Muscle of leg (tissue), 11 donors: ENCODE data around the gene AKT3. TPM values are rescaled to one million over a fixed set of nuclear protein-coding genes. Genes with fewer than 3 reads are reported as not detected.
A peak's percentile ranks its signal among the peaks of the same experiment; 100 is the strongest.

Experiments used
- DNase-seq: peaks from one replicate; pipeline ENCODE4 v3.0.0; 2013
- H3K27ac ChIP-seq: one replicate; pipeline ENCODE4 v1.5.1; 2013; ENCODE audit warnings: mild to moderate bottlenecking, low read length, control low read depth
- H3K27me3 ChIP-seq: one replicate; pipeline ENCODE4 v1.6.1; 2013; ENCODE audit warnings: low read length; ENCODE audit not compliant: control insufficient read depth, insufficient read depth
- H3K36me3 ChIP-seq: one replicate; pipeline ENCODE4 v1.6.1; 2013; ENCODE audit warnings: low read length; ENCODE audit not compliant: control insufficient read depth, insufficient read depth
- H3K4me1 ChIP-seq: one replicate; pipeline ENCODE4 v1.6.1; 2013; ENCODE audit warnings: low read length; ENCODE audit not compliant: control insufficient read depth, insufficient read depth
- H3K4me3 ChIP-seq: one replicate; pipeline ENCODE4 v1.5.1; 2013; ENCODE audit warnings: low read length, control low read depth
- H3K9me3 ChIP-seq: replicated peaks from 2 replicates; pipeline ENCODE4 v1.6.1; 2013; ENCODE audit warnings: low read depth, low read length; ENCODE audit not compliant: control insufficient read depth
- WGBS: methylation state at CpG from one replicate; pipeline ENCODE4 v1.1.5; 2013; ENCODE audit warnings: missing lambda C conversion rate; ENCODE audit not compliant: insufficient coverage; 5-methylcytosine and 5-hydroxymethylcytosine counted together
- polyA plus RNA-seq, 8 donors: library from polyadenylated mRNA; unstranded; fragments of 120-200 nt; gene quantifications; one replicate each; pipeline versions ENCODE4 v1.2.1 to v1.2.3, GENCODE V29; 2013; ENCODE audit warnings: inconsistent platforms in 1 of 8, low replicate concordance in 1 of 8; ENCODE audit not compliant: insufficient read length in 8 of 8, insufficient read depth in 1 of 8
- total RNA-seq: library from RNA; stranded (reverse); fragments of 120-200 nt; gene quantifications from one replicate; pipeline ENCODE4 v1.2.4, GENCODE V29; 2013

AKT3 gene
- total and polyA plus RNA-seq, 9 donors: 14.3 to 25.0 (median 19.6) TPM

DNA sequence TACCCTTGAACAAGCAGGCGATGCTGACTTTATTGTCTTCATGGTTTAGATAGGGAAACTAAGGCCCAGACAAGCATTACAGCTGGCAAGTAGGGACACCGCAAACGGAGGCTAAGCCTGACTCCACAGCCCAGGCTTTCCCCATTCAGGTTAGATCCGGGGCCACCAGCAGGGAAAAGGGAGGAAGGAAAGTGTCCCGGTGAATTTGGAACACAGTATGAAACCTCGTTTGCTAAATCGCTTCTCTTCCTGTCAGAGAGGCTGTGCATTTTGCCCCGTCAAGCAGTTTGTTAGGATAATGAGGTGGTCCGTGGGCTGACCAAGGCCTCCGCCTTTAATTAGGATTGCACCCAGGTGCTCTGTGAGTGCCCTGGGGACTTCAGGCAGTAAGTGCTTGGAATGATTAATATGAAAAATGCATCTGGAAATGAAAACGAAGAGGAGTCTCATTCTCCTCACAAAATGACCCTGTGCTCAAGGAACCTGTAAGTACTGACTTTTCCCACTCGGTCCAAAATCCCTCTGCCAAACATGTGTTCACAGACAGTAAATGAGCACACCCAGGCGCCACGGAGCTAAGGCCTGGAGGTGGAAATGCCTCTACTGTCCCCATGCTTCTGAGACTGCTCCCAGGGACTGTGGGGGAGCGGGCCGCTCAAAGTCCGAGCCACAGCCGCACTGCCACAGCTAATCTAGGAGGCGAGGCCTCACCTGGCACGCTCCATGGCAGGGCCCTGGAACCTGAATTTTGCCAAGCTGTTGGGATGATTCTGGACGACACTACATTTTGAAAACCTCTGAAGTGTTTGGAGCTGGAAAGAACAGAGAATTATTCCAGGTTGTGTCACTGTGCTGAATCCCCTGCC lies 360.1 kb downstream of the AKT3 start:
- Histone ChIP-seq H3K4me3 (no peak overlapping the region), H3K27ac (no peak overlapping the region), H3K36me3 (peaks cover 16% of the 10 kb centered on the region), H3K4me1 (peaks cover 12% of the 10 kb centered on the region), H3K27me3 (no peaks in the 10 kb centered on the region), H3K9me3 (no peaks in the 10 kb centered on the region)
- DNase-seq: peak; percentile 62
- 51% methylated on average over 18 of the region's 21 CpGs for WGBS

DNA sequence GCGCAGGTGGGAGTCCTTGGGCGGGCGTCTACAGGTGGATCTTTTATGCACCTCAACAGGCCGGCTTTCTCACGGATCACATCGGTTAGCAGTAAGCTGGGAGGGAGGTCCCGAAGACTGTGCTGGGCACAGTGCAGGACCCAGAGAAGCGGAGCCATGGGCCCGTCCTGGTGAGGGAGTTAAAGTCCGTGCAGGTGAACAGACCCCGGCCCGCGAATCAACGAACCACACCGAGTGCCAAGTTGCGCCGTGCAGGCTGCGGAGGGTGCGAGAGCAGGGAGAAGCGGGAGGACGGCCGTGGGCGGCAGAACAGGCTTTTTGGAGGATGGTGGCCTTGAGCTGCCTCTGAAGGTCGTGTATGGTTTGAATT lies 360.9 kb downstream of the AKT3 start:
- H3K27ac ChIP-seq: no peak overlapping the region
- no peaks in the 10 kb centered on the region for H3K9me3 ChIP-seq
- peaks cover 16% of the 10 kb centered on the region for H3K36me3 ChIP-seq
- peaks cover 12% of the 10 kb centered on the region for H3K4me1 ChIP-seq
- no peak overlapping the region for H3K4me3 ChIP-seq
- 91% methylated on average over 12 of the region's 24 CpGs for WGBS
- DNase-seq: no peak
- no peaks in the 10 kb centered on the region for H3K27me3 ChIP-seq

DNA sequence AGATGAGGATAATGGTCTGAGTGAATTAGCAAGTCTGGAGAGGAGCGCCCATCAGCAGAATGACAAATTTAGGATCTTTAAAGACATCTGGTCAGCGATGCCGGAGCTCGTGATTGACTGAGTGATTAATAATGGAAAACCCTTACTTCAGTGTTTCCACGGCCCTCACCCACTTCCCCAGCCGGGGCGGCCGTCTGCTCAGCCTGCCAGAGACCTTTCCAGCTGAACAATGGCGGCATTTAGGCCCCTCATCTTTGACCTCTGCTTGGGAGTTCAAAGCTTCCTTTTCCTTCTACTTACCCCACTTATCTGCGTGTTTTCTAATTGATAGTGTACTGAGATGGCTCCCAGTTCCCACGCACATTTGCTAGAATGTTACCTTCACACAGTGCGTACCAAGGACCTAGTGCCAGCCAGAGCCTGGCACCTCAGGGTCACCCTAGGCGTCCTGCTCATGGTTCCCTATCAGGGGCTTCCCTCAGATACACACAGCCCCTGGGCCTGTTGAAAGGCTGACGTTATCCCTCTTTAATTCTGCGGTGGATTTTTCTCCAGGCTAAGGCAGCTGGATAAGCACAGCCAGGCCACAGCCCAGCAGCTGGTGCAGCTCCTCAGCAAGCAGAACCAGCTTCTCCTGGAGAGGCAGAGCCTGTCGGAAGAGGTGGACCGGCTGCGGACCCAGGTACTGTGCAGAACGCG lies 361.4 kb downstream of the AKT3 start:
- H3K4me3 ChIP-seq: no peak overlapping the region

DNA sequence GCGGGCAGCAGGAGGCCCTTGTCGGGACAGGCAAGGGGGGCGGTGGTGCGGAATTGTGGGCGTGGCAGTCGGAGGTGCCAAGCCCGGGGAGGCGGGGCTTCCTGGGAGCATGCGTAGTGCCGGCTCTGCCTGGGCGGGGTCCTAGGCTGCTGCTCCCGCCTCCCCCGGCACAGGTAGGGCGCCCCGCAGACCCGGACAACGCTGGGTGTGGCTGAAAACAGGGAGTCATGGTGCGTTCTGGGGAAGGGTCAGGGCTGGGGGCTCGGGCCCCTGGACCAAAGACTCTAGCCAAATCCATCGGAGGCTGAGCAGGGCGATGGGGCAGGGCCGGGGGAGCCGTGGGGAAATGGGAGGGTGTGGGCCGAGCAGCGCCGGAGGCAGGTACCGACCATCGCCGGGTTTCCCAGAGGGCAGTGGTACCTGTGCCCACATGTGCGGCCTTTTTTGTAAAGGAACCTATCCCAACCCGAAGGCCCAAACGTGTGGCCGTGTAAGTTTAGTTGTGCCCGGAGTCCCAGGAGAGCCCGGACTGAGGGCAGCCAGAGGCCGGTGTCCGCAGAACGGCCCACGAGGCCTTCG lies 362.3 kb downstream of the AKT3 start:
- 74% methylated on average over 40 of the region's 40 CpGs for WGBS
- Histone ChIP-seq H3K27ac (no peak overlapping the region), H3K4me1 (peaks cover 14% of the 10 kb centered on the region), H3K27me3 (no peaks in the 10 kb centered on the region), H3K36me3 (peaks cover 16% of the 10 kb centered on the region), H3K9me3 (no peaks in the 10 kb centered on the region), H3K4me3 (no peak overlapping the region)
- DNase-seq: no peak

More for the DNA sequence above, 361.4 kb downstream of the AKT3 start:
- Histone ChIP-seq H3K9me3 (no peaks in the 10 kb centered on the region), H3K4me1 (peaks cover 12% of the 10 kb centered on the region), H3K27me3 (no peaks in the 10 kb centered on the region), H3K36me3 (peaks cover 16% of the 10 kb centered on the region), H3K27ac (no peak overlapping the region)
- 93% methylated on average over 9 of the region's 20 CpGs for WGBS
- no peak for DNase-seq

DNA sequence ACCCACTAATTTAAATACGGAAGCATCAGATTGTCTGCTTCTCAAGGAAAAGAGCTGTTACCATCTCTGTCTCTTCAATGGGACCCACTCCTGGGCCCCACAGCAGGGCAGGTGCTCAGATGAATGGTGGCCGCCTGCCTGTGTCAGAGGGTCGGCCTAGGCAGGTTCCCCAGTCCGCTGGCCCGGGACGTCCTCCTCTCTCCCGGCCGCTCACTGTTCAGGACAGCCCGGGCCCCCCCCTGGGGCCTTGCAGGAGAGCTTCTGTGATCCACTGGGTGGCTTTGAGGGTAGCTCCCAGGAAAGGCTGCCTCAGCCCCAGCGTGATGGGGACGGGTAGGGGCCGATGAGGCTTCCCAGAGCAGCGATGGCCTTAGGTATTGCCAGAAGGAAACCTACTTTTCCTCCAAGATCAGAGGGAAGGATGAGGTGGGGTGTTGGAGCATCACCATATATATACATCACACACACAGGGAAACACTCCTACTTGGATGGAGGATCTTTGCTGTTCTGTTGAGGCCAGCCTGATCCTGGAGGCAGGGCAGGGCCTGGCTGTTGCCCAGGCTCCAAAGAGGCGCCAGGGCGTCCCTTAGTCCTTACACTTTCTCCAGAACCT lies 362.9 kb downstream of the AKT3 start:
- Histone ChIP-seq H3K9me3 (no peaks in the 10 kb centered on the region), H3K27me3 (peaks cover 2% of the 10 kb centered on the region), H3K4me1 (peaks cover 20% of the 10 kb centered on the region), H3K4me3 (no peak overlapping the region), H3K27ac (no peak overlapping the region), H3K36me3 (peaks cover 16% of the 10 kb centered on the region)
- WGBS: 90% methylated on average over 3 of the region's 15 CpGs
- no peak for DNase-seq

DNA sequence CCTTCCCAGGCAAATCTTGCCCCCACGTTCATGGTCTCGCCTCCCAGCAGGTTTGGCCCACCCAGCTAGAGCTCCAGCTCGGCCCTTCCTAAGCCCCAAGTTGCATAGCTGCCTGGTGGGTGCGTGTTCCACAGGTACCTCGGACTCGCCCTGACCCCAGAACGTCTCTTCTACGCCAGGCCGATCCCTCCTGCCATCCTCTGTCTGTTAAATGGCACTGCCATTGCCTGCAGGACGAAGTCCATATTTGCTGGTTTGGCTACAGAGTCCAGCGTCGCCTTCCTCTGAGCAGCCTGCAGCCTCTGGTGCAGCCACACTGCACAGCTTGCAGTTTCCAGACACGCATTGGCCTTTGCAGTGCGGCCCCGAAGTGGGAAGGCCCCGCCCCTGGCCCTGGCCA lies 366.1 kb downstream of the AKT3 start:
- H3K4me1 ChIP-seq: peaks cover 15% of the 10 kb centered on the region
- WGBS: 90% methylated on average over 16 of the region's 16 CpGs
- H3K36me3 ChIP-seq: no peaks in the 10 kb centered on the region
- no peaks in the 10 kb centered on the region for H3K9me3 ChIP-seq
- no peak for DNase-seq
- H3K4me3 ChIP-seq: no peak overlapping the region
- peaks cover 2% of the 10 kb centered on the region for H3K27me3 ChIP-seq
- no peak overlapping the region for H3K27ac ChIP-seq

DNA sequence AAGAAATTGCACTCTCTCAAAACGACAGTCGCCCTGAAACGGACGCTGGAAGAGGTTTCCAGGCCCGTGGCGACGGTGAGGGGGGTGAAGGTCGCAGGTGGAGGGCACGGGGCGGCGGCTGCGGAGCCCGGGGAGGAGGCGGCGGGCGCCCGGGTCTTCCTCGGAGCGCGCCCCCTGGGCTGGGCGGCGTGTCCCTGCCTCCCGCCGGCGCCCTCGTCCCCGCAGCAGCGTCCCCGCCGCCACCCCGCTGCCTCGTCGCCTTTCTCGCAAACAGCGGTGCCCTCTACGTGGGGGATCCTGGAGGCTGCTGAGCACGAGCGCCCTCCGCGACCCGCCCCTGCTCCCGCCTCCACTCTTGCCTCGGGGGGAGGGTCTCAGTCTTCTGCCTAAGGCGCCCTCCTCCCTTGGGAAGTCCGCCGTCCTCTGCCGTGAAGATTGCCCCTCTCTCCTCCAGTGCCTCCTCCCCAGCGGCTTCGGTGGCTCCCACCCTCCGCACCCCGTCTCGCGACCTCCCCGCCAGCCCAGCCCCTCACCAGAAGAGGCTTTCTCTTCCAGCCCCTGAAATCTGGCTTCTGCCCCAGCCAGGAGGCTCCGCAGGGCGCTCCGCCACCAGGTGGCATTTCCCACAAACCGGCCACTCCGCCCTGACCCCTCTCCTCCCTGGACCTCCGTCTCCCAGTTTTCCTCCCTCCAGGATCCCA lies 366.8 kb downstream of the AKT3 start:
- H3K4me3 ChIP-seq: peak overlapping the region; percentile 26
- no peak overlapping the region for H3K27ac ChIP-seq
- no peaks in the 10 kb centered on the region for H3K9me3 ChIP-seq
- 5% methylated on average over 53 of the region's 60 CpGs for WGBS
- no peaks in the 10 kb centered on the region for H3K36me3 ChIP-seq
- peaks cover 2% of the 10 kb centered on the region for H3K27me3 ChIP-seq
- no peak for DNase-seq
- H3K4me1 ChIP-seq: peaks cover 15% of the 10 kb centered on the region

DNA sequence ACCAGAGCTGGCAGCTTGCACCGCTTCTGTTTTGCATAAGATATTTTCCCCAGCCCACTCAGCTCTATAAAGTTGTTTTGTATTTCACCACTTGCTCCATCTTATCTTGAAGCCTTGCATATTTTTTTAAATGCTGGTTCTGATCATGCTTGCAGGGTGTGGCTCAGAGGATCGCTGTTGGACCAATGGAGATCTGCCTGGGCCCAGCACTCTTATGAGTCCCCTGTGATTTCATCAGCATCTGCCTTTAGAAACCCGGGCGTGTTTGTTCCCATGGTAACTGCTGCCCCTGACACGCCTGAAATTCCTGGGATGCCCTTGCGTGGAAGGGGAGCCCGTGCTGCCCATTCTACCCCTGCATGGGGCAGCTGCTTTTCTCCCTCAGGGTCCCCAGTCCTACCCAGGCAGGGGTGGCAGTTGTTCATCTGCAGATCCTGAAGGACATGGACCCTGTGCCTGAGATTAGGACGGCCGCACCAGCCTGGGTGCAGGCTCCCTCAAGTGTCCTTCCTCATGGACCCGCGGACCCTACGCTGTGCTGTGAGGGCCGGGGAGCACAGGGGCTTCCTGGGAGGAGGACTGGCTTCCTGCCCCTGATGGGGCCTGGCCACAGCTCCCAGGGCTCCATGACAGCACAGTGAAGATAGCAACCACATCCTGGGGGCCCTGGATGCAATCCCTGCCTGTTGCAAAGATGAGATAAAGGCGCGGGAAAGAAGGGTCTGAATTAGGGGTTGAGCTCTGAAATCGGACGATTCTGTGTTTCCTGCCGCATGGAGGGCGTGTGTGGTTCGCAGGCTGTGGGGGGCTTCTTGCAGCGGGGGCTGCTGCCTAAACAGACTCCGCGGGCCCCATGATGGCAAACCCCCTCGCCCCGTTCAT lies 367.7 kb downstream of the AKT3 start:
- Histone ChIP-seq H3K9me3 (no peaks in the 10 kb centered on the region), H3K27ac (peak overlapping the region; percentile 29), H3K27me3 (peaks cover 2% of the 10 kb centered on the region), H3K4me1 (peaks cover 15% of the 10 kb centered on the region), H3K36me3 (no peaks in the 10 kb centered on the region), H3K4me3 (peak overlapping the region; percentile 26)
- 28% methylated on average over 17 of the region's 25 CpGs for WGBS
- peak; percentile 52 for DNase-seq

DNA sequence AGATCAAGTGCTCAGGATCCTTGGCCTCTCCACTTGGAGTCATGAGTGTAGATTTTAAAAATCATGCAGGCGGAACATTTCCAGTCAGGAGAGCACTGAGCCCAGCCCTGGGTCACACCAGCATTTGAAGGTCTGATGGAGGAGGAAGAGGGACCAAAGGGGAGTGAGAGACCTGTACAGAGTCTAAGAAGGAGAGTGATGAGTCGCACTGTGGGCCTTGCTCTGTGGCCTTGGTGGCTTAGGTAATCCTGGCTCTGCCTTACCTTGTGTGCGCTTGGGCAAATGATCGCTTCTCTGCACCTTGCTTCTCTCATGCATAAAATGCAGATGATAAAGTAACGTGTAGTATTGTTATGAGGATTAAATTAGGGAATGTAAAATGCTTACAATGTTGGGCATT lies 368.9 kb downstream of the AKT3 start:
- Histone ChIP-seq H3K36me3 (no peaks in the 10 kb centered on the region), H3K9me3 (no peaks in the 10 kb centered on the region), H3K27ac (no peak overlapping the region), H3K27me3 (peaks cover 2% of the 10 kb centered on the region), H3K4me3 (no peak overlapping the region), H3K4me1 (peaks cover 15% of the 10 kb centered on the region)
- WGBS: 97% methylated on average over 5 of the region's 5 CpGs
- no peak for DNase-seq
